HG03354 (cell line): Measurements from ENCODE around the gene CDK5.

ENCODE experiments used
- ATAC-seq: cut with Tn5 transposase; IDR thresholded peaks from one replicate; pipeline ENCODE4 v1.9.1; 2021; ENCODE audit warnings: mild to moderate bottlenecking; ENCODE audit not compliant: unreplicated experiment, poor library complexity, severe bottlenecking

Gene CDK5

GRCh38 chr7:151057506-151057988 is at the start of gene CDK5:
CDK5 (minus strand) TSS chr7:151057897; CDS start chr7:151057848, 49 bp downstream.
- ATAC-seq, result peak; percentile 25

- no peak for ATAC-seq
Measured at GRCh38 chr7:151104411-151105235, 46.9 kb upstream of the CDK5 start.

GRCh38 chr7:151103973-151104372 is 46.3 kb upstream of the CDK5 start:
- no peak for ATAC-seq

- no peak for ATAC-seq
Measured at GRCh38 chr7:151102991-151103390, 45.3 kb upstream of the CDK5 start.

- no peak for ATAC-seq
Measured at GRCh38 chr7:151101621-151102396, 44.1 kb upstream of the CDK5 start.

GRCh38 chr7:151100921-151101320 is 43.2 kb upstream of the CDK5 start:
- ATAC-seq, result no peak

- no peak for ATAC-seq
Measured at GRCh38 chr7:151099486-151100211, 42.0 kb upstream of the CDK5 start.

GRCh38 chr7:151095828-151096475 is 38.3 kb upstream of the CDK5 start:
- ATAC-seq, result no peak

GRCh38 chr7:151095123-151095797 is 37.6 kb upstream of the CDK5 start:
- no peak for ATAC-seq

GRCh38 chr7:151094675-151095074 is 37.0 kb upstream of the CDK5 start:
- ATAC-seq, result no peak

- no peak for ATAC-seq
Measured at GRCh38 chr7:151093748-151094147, 36.1 kb upstream of the CDK5 start.

- ATAC-seq, result no peak
Measured at GRCh38 chr7:151091988-151092387, 34.3 kb upstream of the CDK5 start.

- ATAC-seq, result no peak
Measured at GRCh38 chr7:151091431-151091830, 33.7 kb upstream of the CDK5 start.

GRCh38 chr7:151091003-151091402 is 33.3 kb upstream of the CDK5 start:
- no peak for ATAC-seq

GRCh38 chr7:151089893-151090730 is 32.4 kb upstream of the CDK5 start:
- ATAC-seq, result no peak

- ATAC-seq, result no peak
Measured at GRCh38 chr7:151088856-151089699, 31.4 kb upstream of the CDK5 start.

- ATAC-seq, result no peak
Measured at GRCh38 chr7:151088019-151088855, 30.5 kb upstream of the CDK5 start.
